A673 (cell line): ENCODE results near the gene PTN. TPM values are rescaled to one million over a fixed set of nuclear protein-coding genes. Genes with fewer than 3 reads are reported as not detected.

Source experiments
- BruUV-seq: library from RNA; stranded (reverse); fragments of 400-500 nt; replicated peaks from 2 replicates; lab custom pipeline; 2021; lab: Mats Ljungman, UMichigan
- CTCF ChIA-PET: fragments of 300-600 bp; sonication (Branson Sonifier 250); formaldehyde crosslinking; loops from one replicate; lab custom pipeline; 2022; ENCODE audit warnings: antibody characterized with exemption; lab: Charles Lee
- POLR2A ChIA-PET: fragments of 300-600 bp; sonication (Branson Sonifier 250); formaldehyde crosslinking; loops from one replicate; lab custom pipeline; 2022; ENCODE audit warnings: antibody characterized with exemption; ENCODE audit not compliant: low non-redundant PET; lab: Charles Lee
- DNase-seq: peaks from one replicate; pipeline ENCODE4 v3.0.0-alpha.2; 2015; ENCODE audit warnings: low spot score
- H3K27ac ChIP-seq: fragments of 200-600 bp; sonication (generic); 2 replicates; pipeline ENCODE4 v1.5.1; 2016; ENCODE audit warnings: mixed run types, low read depth, mild to moderate bottlenecking, mixed read lengths, antibody characterized with exemption, low read length; ENCODE audit not compliant: poor library complexity, severe bottlenecking
- H3K27me3 ChIP-seq: fragments of 200-600 bp; sonication (generic); replicated peaks from 2 replicates; pipeline ENCODE4 v1.6.1; 2017; ENCODE audit warnings: mixed run types, low read depth, mild to moderate bottlenecking, mixed read lengths, antibody characterized with exemption, low read length; ENCODE audit not compliant: insufficient read depth, poor library complexity
- H3K36me3 ChIP-seq: fragments of 200-600 bp; sonication (generic); 2 replicates; pipeline ENCODE4 v1.6.1; 2016; ENCODE audit warnings: mixed run types, mild to moderate bottlenecking, mixed read lengths, antibody characterized with exemption, low read length; ENCODE audit not compliant: insufficient read depth, poor library complexity, severe bottlenecking
- H3K4me1 ChIP-seq: fragments of 200-600 bp; sonication (generic); 2 replicates; pipeline ENCODE4 v1.6.1; 2017; ENCODE audit warnings: mixed run types, mild to moderate bottlenecking, mixed read lengths, antibody characterized with exemption, low read length; ENCODE audit not compliant: insufficient read depth, poor library complexity, severe bottlenecking
- H3K4me3 ChIP-seq: fragments of 200-600 bp; sonication (generic); 2 replicates; pipeline ENCODE4 v1.5.1; 2016; ENCODE audit warnings: low read depth, mixed run types, mild to moderate bottlenecking, mixed read lengths, low read length; ENCODE audit not compliant: poor library complexity, severe bottlenecking
- H3K9me3 ChIP-seq: fragments of 200-600 bp; sonication (generic); 2 replicates; pipeline ENCODE4 v1.6.1; 2016; ENCODE audit warnings: mixed run types, low read depth, mild to moderate bottlenecking, mixed read lengths, antibody characterized with exemption, low read length; ENCODE audit not compliant: poor library complexity, severe bottlenecking
- CTCF ChIP-seq: fragments of 300-800, 200-600 bp; sonication (generic); conservative IDR thresholded peaks from 2 replicates; pipeline ENCODE4 v1.5.1; 2017; ENCODE audit warnings: low read depth, mild to moderate bottlenecking, antibody characterized with exemption, low read length, moderate library complexity, mixed read lengths
- EZH2 ChIP-seq: fragments of 200-600 bp; sonication (generic); IDR thresholded peaks from 2 replicates; pipeline ENCODE4 v1.6.1; 2017; ENCODE audit warnings: borderline replicate concordance, low read depth, mild to moderate bottlenecking, mixed read lengths, antibody characterized with exemption, low read length; ENCODE audit not compliant: poor library complexity, severe bottlenecking
- intact Hi-C: fragments of 100-400 bp; cut with micrococcal nuclease; formaldehyde crosslinking; loops from one replicate; pipeline ENCODE4 v1.10.0; 2022; ENCODE audit not compliant: unreplicated experiment
- total RNA-seq: library from RNA; stranded (reverse); gene quantifications from 2 replicates; pipeline ENCODE4 v1.2.3, GENCODE V29; 2021

PTN gene
- total RNA-seq, 1 experiment from 2014 or later, result 0.41 TPM

- Histone ChIP-seq H3K9me3 (no peaks in the 10 kb centered on the region), H3K4me1 (no peaks in the 10 kb centered on the region), H3K27ac (no peak overlapping the region), H3K36me3 (no peaks in the 10 kb centered on the region), H3K4me3 (no peak overlapping the region), H3K27me3 (no peaks in the 10 kb centered on the region)
- CTCF ChIA-PET, result interaction anchor here (0.6 kb wide), 1 partner anchor 657 kb away, joined by 6 read pairs; no protein-coding TSS in a partner anchor
- BruUV-seq, result no TSS peak
- DNase-seq, result no peak
- no peak for TF ChIP-seq EZH2
- no peak for TF ChIP-seq CTCF
- POLR2A ChIA-PET, result no interaction called here
- intact Hi-C loops, result no loop called here
These were observed 98.3 kb downstream of the PTN start for GRCh38 chr7:137245186-137245585.

- no peaks in the 10 kb centered on the region for H3K27me3 ChIP-seq
- ChIA-PET POLR2A (no interaction called here), CTCF (no interaction called here)
- H3K9me3 ChIP-seq, result no peaks in the 10 kb centered on the region
- H3K27ac ChIP-seq, result no peak overlapping the region
- H3K4me3 ChIP-seq, result no peak overlapping the region
- no peak for DNase-seq
- intact Hi-C loops, result no loop called here
- no peak for TF ChIP-seq EZH2
- TF ChIP-seq CTCF, result no peak
- H3K4me1 ChIP-seq, result no peaks in the 10 kb centered on the region
- BruUV-seq, result no TSS peak
- no peaks in the 10 kb centered on the region for H3K36me3 ChIP-seq
These were observed 99.8 kb downstream of the PTN start for GRCh38 chr7:137243741-137244140.

- no peaks in the 10 kb centered on the region for H3K4me1 ChIP-seq
- H3K9me3 ChIP-seq, result no peaks in the 10 kb centered on the region
- no peak for DNase-seq
- POLR2A ChIA-PET, result no interaction called here
- intact Hi-C loops, result no loop called here
- TF ChIP-seq CTCF (no peak), EZH2 (no peak)
- no peak overlapping the region for H3K27ac ChIP-seq
- CTCF ChIA-PET, result no interaction called here
- no peak overlapping the region for H3K4me3 ChIP-seq
- no TSS peak for BruUV-seq
- no peaks in the 10 kb centered on the region for H3K27me3 ChIP-seq
- no peaks in the 10 kb centered on the region for H3K36me3 ChIP-seq
These were observed 100.9 kb downstream of the PTN start for GRCh38 chr7:137242616-137243015.
